HCT116 (cell line): ENCODE data around the gene LRRC46.

ENCODE experiments used
- ATF3 ChIP-seq: IDR thresholded peaks from 2 replicates; pipeline ENCODE4 v1.6.1; 2012
- CEBPB ChIP-seq: IDR thresholded peaks from 2 replicates; pipeline ENCODE4 v1.6.1; 2012; ENCODE audit warnings: low read depth
- CTCF ChIP-seq, 3 experiments: fragments of 200-600 bp in 1 of 3; sonication (generic) in 1 of 3; IDR thresholded peaks in 2 of 3; conservative IDR thresholded peaks in 1 of 3; 2 replicates each; pipeline ENCODE4 v1.5.1; 2012 to 2017; ENCODE audit warnings: low read depth in 2 of 3, low read length in 2 of 3, antibody characterized with exemption in 1 of 3, borderline replicate concordance in 1 of 3, control low read depth in 1 of 3, mild to moderate bottlenecking in 1 of 3, mixed read lengths in 1 of 3, mixed run types in 1 of 3, moderate library complexity in 1 of 3; ENCODE audit not compliant: insufficient read depth in 1 of 3
- EZH2phosphoT487 ChIP-seq: fragments of 200-600 bp; IDR thresholded peaks from 2 replicates; pipeline ENCODE4 v1.6.1; 2018; ENCODE audit warnings: antibody characterized with exemption, borderline replicate concordance
- REST ChIP-seq: IDR thresholded peaks from 2 replicates; pipeline ENCODE4 v1.6.1; 2012; ENCODE audit warnings: low read depth
- SIN3A ChIP-seq: IDR thresholded peaks from 2 replicates; pipeline ENCODE4 v1.6.1; 2012; ENCODE audit warnings: low read depth

GRCh38 chr17:47803201-47803600, 28.3 kb upstream of the LRRC46 start:
- TF ChIP-seq REST = no peak
- no peak for TF ChIP-seq EZH2phosphoT487
- TF ChIP-seq CTCF (IDR thresholded peaks at IDR 0.05 in 2 of 3, conservative IDR thresholded peaks at IDR 0.05 in 1 of 3; ENCODE audit: borderline replicate concordance in 1 of 3, insufficient read depth in 1 of 3, low read depth in 2 of 3, low read length in 2 of 3) = no peak
- TF ChIP-seq CEBPB = no peak
- TF ChIP-seq SIN3A = no peak
- TF ChIP-seq ATF3 = no peak
